Suppressor macrophage treated with lipopolysaccharide for 4 hours (primary cell): ENCODE data around the gene STUM.
"Not testable (repeated sequence)": the region's sequence is repeated elsewhere in the genome, so short reads cannot be mapped to it uniquely, and the experiment has no call there.

Experiments
- DNase-seq: peaks from one replicate; pipeline ENCODE4 v3.0.0-alpha.2; 2020

STUM gene, protein sequence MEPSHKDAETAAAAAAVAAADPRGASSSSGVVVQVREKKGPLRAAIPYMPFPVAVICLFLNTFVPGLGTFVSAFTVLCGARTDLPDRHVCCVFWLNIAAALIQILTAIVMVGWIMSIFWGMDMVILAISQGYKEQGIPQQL

GRCh38 chr1:226548256-226549093, at the start of gene STUM:
TSS of gene STUM (plus strand) at chr1:226548764. CDS start at chr1:226548905, 141 bp downstream.
- DNase-seq, result peak; percentile 48

GRCh38 chr1:226499699-226500098, 48.9 kb upstream of the STUM start:
- not testable (repeated sequence) for DNase-seq

DNA sequence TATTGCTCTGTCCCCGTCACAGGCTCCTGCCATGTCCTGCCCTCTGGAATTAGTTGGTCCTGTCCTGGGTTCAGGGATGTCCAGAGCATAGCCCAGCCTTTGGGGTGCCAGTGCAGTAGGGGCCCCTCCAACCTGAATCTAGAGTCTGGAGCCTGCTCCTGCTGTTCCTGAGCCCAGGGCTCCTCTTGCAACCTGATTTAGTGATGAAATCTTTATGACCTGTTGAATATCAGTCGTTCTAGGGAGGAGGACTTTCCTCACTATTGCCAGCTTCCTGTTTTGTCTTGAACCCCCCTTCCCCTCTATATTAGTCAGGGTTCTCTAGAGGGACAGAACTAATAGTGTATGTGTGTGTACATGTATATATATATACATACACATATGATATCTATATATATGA, 42.5 kb upstream of the STUM start:
- DNase-seq, result no peak

DNA sequence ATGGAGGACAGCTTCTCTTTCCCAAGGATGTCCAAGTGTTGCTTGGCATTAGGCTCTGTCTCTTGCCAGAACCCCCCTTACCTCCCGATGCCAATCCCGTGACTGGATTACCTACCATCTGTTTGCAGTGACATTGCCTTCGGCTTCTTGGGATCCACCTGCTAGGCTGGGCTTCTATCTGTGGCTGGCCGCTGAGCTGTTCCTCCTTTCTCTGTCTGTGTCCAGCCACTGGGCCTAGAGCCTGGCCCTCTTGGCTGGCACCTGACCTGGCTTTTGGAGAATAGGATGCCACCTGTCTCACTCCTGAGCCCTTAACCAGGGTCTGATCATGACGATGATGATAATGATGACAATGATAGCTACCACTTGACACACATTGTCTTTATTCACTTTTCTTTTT, 41.6 kb upstream of the STUM start:
- DNase-seq, result no peak

DNA sequence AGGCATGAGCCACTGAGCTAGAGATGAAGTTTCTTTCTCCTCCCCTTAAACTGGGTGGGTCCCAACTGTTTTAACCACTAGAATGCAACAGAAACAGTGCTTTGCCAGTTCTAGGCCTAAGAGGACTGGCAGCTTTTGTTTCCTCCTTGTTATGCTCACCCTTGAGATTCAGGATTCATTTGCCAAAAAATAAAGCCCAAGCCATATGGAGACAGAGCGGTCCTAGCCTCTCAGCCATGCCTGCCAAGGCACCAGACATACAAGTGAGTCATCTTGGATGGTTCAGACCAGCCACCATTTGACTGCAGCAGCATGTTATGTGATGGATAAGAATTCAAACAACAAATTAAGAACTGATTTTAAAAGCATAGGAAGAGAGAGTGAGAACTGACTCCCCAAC, 38.1 kb upstream of the STUM start:
- no peak for DNase-seq

- DNase-seq, result no peak
Measured at GRCh38 chr1:226511296-226511695, 37.3 kb upstream of the STUM start.

DNA sequence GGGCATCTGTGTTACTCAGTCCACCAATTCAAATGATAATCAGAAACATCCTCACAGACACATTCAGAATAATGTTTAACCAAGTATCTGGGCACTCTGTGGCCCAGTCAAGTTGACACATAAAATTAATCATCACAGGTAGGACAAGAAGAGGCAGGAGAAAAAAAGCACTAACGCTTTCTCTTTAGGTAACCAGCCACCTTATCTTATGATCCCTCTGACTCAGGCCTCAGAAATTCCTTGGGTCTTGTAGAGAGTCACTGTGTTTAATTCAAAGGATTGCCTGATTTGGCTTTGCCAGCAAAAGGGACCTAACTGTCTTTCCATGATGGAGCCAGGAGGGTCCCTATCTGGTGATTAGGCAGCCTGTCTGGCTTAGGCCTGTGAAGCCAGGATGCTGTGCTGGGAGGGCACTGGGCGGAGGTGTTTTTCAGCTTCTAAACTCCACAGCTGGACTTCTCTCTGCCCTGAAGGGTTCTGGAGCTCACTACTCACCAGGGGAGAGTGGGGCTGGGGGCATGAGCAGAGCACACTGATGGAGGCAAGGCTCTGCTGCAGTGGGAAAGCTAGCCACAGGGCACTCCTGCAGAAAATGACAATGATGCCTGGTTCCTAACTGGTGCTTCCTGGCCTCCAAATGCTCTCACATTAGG, 36.4 kb upstream of the STUM start:
- no peak for DNase-seq

GRCh38 chr1:226518375-226518774, 30.2 kb upstream of the STUM start:
- DNase-seq, result no peak

DNA sequence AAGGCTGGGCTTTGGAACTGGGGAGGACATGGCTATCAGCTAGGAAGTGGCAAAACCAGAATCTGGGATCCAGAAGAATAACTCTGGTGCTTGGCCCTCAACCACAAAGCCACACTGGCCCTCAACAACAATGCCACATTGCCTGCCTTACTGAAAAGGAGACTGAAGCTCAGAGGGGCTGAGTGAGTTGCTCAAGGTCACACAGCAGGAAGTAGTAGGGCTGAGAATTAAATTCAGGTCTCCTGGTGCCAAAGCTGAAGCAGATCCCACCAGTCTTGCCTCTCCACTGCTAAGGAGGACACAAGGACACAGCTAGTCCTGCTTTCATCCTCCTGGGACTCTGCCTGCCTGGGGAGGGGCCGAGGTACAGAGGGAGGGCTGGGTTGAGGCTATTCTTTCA, 29.4 kb upstream of the STUM start:
- no peak for DNase-seq

DNA sequence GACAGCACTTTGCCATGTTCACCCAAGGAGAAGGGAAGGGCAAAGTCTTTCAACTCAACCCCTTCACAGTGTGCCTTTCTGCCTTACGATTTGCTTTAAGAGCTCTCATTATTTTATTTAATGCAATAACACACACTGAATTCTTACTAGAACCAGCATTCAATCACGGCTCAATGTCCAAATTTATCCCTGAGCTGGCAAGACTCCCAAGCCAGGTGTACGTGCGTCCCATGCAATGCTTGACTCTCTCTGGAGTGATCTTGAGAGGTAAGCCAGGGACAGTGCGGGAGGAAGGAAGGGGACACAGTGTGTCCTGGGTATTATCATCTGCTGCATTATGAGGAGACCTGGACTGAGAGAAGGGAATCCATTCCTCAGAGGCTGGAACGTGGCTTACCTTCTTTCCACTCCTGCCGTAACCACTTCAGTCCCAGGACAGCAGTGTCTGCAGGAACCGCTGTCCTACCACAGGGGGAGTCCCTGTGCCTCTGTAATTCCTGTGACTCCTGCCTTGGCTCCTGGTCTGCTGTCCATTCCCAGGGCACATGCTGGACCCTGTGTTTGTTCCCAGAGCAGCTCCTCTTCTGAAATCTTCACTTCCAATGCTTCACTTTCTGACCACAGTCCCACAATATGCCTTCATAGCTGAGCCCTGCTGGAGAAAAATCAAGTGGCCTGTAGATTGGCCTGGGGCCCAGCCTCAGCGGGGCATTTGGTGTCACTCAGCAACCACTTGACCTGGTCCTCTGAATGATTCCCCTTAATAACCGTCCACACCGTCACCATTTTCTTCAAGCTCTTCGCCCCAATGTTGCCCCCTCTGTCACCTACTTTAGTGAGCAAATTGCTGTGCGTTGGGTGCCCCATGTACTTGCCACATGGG, 28.6 kb upstream of the STUM start:
- no peak for DNase-seq

GRCh38 chr1:226520640-226521355, 27.8 kb upstream of the STUM start:
- DNase-seq, result no peak

DNA sequence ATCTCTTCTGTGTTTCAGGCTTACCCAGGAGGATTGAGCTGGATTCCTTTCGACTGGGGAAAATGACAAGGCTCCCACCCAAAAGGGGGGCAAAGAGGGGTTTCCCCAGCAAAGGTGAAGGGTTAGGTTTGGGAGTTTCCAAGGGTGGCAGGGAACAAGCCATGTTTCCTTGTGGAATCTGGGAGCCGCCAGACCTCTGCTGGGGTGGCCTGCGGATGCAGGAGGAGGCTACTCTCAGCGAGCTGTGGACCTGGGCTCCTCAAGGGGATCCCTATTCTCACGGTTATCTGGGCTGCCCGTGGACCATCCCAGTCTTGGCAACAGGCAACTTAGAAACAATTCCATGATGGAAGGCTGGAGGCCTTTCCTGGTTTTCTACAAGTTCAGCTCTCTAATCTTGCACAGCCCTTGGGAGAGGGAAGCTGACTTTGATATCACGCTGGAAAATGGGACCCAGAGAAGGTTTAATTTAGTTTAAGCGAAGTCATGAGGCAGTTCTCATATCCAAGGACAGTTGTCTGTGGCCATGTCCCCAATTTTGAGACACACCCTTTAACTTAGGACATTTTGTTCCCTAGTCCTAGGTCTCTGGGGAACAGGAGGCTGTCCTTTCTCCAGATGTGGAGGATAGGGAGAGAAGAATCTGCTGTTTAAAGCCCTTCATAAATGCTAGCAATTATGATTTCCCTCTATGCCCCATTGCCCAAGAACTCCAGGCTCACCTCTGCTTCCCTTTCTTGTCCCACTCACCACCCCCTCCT, 24.7 kb upstream of the STUM start:
- no peak for DNase-seq

- no peak for DNase-seq
Measured at GRCh38 chr1:226524547-226524946, 24.0 kb upstream of the STUM start.

DNA sequence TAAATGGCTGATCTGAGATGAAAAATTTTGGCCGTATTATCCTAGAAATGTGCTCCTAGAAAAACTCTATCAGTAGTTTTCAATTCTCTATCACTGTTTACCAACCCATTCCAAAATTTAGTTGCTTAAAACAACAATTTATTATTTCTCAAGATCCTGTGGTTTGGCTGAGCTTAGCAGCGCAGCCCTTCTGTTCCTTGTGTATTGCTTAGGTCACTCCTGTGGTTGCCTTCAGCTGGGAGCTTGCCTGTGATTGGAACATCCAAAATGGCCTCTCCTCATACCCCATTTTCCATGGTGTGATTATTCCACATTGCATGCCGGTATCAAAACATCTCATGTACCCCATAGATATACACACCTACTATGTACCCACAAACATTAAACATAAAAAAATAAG, 22.8 kb upstream of the STUM start:
- DNase-seq, result no peak

DNA sequence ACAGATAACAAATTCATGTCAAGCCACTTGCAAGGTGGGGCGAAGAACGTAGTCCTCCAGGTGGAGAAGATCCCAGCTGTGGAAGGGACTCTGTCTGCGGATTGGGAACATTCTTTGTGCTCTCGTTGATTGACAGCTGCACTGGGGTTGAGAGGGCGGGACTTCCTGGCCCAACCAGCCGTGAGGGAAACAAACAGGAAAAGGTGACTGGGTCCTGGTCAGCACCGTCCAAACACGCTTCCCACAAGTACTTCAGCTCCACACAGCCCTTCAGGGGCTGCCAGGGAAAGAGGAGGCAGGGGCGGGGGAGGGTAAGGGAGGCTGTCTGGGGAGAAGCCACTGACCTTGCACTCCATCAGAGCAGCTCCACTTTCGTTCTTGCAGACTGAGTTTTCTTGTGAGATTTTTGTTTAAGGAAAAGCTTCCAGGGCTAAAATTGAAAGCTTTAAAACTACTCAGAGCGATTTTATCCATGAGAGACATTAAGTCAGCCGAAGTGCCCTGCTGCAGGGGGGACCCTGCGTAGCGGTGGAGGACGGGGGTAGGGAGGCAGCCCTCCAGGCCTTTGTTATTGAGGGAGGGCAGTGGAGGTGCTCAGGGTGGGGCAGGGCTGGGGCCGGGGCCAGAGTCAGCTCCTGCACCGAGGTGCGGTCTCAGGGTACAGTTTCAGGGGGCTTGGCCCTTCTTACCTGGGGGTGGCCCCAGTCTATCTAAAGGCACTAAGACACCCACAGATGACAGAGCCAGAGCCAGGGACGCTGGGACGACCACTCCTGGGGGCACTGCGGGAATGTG, 21.6 kb upstream of the STUM start:
- no peak for DNase-seq

DNA sequence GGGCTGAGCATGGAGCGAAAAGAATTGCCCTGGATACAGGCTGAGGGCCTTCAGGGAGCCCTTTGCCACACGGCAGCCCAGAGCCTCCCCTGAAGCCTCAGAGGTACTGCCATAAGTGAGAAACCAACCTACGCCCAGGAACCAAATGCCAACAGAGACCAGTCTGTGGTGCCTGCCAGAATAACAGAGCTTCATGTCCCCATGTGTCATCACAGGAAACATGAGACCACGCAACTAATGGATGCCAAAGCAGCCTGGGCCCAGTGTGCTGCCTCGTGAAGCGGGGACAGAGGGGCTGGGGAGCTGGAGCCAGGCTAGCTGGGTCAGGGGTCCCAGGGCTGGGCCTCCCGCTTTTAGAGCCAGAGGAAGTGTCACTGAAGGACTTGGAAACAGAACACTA, 18.7 kb upstream of the STUM start:
- no peak for DNase-seq

- no peak for DNase-seq
Measured at GRCh38 chr1:226530591-226530990, 18.0 kb upstream of the STUM start.

DNA sequence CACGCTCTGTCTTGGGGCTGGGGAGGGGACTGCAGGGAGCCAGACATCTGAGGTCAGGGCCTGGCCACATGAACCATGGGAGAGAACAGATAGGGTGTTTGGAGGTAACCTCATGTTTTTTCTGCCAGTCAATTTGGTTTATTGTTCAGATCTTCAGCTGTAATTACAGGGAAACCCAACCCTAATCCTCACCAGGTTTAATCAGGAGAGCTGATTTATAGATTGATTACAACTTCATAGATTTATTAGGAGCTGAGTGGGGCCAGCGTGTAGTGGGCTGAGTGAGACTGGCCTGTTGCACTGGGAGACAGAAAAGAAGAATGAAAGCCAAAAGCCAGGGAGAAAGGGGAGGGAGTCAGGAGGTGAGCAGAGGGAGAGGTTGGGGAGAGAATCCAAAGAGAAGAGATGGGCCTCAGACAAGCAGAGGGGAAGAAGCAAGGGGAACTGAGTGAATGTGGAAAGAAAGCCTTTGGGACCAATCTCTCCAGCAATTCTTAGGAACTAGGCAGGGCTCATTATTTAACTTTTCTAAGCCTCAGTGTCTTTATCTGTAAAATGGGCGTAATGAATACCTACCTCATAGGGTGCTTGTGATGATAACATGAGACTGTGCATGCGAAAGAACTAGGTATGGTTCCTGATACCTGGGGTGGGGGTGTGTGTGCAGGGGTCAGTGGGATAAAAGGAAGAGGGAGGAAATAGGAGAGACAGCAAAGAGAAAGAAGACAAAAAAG, 17.0 kb upstream of the STUM start:
- no peak for DNase-seq

GRCh38 chr1:226532553-226532952, 16.0 kb upstream of the STUM start:
- no peak for DNase-seq

DNA sequence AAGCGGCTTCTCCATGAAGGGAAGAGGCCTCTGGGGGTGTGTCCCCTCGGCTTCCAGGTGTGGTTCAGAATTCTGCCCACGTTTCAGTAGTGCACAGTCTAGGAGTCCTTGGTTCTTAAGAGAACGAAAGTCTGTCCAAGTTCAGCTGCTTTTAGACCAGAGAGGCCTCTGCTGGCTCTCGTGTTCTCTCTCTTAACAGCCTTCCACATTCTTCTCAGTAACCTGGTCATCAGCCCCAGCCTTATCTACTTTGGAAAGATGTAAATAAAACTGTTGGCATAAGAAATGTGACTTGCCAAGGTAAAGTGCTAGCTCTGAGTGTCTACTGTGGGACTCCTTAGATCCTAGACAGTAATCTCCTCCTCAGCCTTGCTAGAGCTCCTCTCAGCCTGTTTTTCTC, 15.3 kb upstream of the STUM start:
- DNase-seq, result no peak
